Measurements from ENCODE around the gene TACR1. TPM values are rescaled to one million over a fixed set of nuclear protein-coding genes. Genes with fewer than 3 reads are reported as not detected.

The TACR1 gene, protein sequence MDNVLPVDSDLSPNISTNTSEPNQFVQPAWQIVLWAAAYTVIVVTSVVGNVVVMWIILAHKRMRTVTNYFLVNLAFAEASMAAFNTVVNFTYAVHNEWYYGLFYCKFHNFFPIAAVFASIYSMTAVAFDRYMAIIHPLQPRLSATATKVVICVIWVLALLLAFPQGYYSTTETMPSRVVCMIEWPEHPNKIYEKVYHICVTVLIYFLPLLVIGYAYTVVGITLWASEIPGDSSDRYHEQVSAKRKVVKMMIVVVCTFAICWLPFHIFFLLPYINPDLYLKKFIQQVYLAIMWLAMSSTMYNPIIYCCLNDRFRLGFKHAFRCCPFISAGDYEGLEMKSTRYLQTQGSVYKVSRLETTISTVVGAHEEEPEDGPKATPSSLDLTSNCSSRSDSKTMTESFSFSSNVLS
- 0.21 to 0.45 TPM (median 0.39 TPM) in 5 replicates for total RNA-seq (2022; extraction: Qiagen RNA extraction; ENCODE audit: low read depth)

DNA sequence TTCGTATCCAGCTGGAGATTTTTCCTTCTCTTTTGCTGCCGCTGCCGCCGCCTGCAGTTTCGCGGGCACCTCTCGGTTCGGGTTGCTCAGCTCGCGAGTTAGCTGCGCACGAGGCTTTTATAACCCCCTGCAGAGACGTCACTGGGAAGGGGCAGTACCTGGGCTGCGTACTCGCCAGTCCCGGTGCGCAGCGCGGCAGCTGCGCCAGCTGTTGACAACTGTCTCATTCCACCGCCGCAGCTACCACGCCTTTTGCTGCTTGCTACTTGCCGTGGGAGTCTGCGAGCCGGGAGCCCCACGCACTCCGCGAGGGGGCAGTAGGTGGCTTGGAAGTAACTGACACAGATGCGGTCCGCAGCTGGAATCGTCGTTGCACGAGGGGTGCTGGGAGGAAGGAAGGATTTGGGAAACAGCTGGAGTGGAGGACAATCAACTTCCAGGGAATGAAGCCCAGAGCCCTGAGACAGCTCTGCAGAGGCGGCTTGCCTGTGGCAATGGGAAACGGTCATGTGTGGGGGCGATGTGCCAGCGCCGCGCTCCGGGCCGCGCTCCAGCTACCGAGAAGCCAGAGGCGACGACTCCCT, at the start of gene TACR1:
Gene TACR1 (minus strand): TSS at position 93 of the 584 bp plus-strand sequence. CDS start 586 bp downstream, outside the sequence.

Other genes starting within 250 kb of the TACR1 start
- 96.5 to 179 TPM (median 157 TPM) in 5 replicates for gene POLE4, start 240.9 kb downstream of the TACR1 start, total RNA-seq (2022; extraction: Qiagen RNA extraction; ENCODE audit: low read depth)

Measured in A549 treated with DMSO at 1 μM for 4 hours (cell line).